Sigmoid colon (tissue), 7 donors: Measurements from ENCODE around the gene SLIT3. TPM values are rescaled to one million over a fixed set of nuclear protein-coding genes. Genes with fewer than 3 reads are reported as not detected.

Experiments
- DNase-seq: peaks from one replicate; pipeline ENCODE4 v3.0.0-alpha.2; 2019
- H3K27ac ChIP-seq, 4 donors: fragments of 200-600 bp; sonication (generic); one replicate each; pipeline ENCODE4 v1.5.1; 2016 to 2019; ENCODE audit warnings: mild to moderate bottlenecking in 1 of 4
- H3K27me3 ChIP-seq, 3 donors: fragments of 200-600 bp; sonication (generic); one replicate each; pipeline ENCODE4 v1.5.1; 2019; ENCODE audit warnings: mild to moderate bottlenecking in 1 of 3
- H3K36me3 ChIP-seq, 4 donors: fragments of 200-600 bp; sonication (generic); one replicate each; pipeline ENCODE4 v1.5.1; 2016 to 2019
- H3K4me1 ChIP-seq, 4 donors: fragments of 200-600 bp; sonication (generic); one replicate each; pipeline ENCODE4 v1.5.1; 2017 to 2019
- H3K4me3 ChIP-seq, 4 donors: fragments of 200-600 bp; sonication (generic); one replicate each; pipeline ENCODE4 v1.5.1; 2017 to 2019; ENCODE audit warnings: mild to moderate bottlenecking in 2 of 4, moderate library complexity in 1 of 4
- H3K9me3 ChIP-seq, 4 donors: fragments of 200-600 bp in 3 of 4; sonication (generic) in 3 of 4; one replicate each; pipeline versions ENCODE4 v1.5.1 to v1.6.1; 2013 to 2019
- EP300 ChIP-seq, 4 donors: sonication (generic); formaldehyde crosslinking; IDR thresholded peaks; one replicate each; pipeline ENCODE4 v1.6.1; 2017; ENCODE audit warnings: antibody characterized with exemption in 4 of 4
- POLR2A ChIP-seq, 2 donors: fragments of 450-650 bp; IDR thresholded peaks; one replicate each; pipeline ENCODE4 v1.6.1; 2016; ENCODE audit warnings: antibody characterized with exemption in 2 of 2, mild to moderate bottlenecking in 2 of 2, moderate library complexity in 2 of 2
- POLR2AphosphoS5 ChIP-seq, 4 donors: sonication (generic); formaldehyde crosslinking; IDR thresholded peaks; one replicate each; pipeline ENCODE4 v1.6.1; 2017; ENCODE audit warnings: antibody characterized with exemption in 4 of 4
- WGBS, 2 donors: extraction: QIAGEN DNeasy Blood & Tissue Kit; methylation state at CpG; one replicate each; pipeline ENCODE4 v1.1.7; 2013; 5-methylcytosine and 5-hydroxymethylcytosine counted together
- intact Hi-C: fragments of 100-400 bp; cut with DNase I; formaldehyde crosslinking; loops from one replicate; pipeline ENCODE4 v1.15.1; 2023
- polyA plus RNA-seq, 3 donors: library from polyadenylated mRNA; stranded (reverse); fragments of 200-250 nt; gene quantifications; one replicate each; pipeline ENCODE4 v1.2.3, GENCODE V29; 2013
- total RNA-seq, 4 donors: library from RNA; depleted of rRNA; stranded (reverse); fragments of >200 nt; gene quantifications; one replicate each; pipeline ENCODE4 v1.1.0, GENCODE V29; 2016
- TF ChIP-seq, protein P1 (sequence below), 4 experiments: fragments of 450-650 bp in 3 of 4; fragments of 200-600 bp in 1 of 4; IDR thresholded peaks; one replicate each; pipeline ENCODE4 v1.5.1; 2016 to 2019; ENCODE audit warnings: antibody characterized with exemption in 4 of 4, mild to moderate bottlenecking in 3 of 4, moderate library complexity in 2 of 4
- donor health status: healthy with polysubstance abuse.
- donor health status: Bipolar disorder and iron deficiency.
- donor health status: healthy.

SLIT3 gene
- total and polyA plus RNA-seq, 7 donors, result 0.23 to 46.3 (median 30.0) TPM

DNA sequence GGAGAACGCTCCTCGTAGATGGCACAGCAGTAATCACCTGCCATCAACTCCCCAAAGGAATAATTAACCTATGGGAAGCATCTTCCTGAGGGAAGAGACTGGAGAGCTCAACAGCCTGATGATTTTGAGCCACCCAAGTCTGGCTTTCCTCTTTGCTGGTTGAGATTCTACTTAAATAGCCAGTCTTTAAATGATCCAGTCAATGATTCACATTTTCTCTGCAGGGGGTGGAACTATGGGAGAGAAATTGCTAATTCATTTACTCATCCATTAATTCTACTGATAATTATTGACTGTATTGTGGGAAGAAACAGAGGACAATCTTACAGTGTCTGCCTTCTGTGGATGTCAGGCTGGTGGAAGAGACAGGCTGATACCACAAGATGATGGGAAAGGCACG lies 366.8 kb downstream of the SLIT3 start:
- H3K4me1 ChIP-seq, result no peaks in the 10 kb centered on the region
- DNase-seq, result no peak
- no peaks in the 10 kb centered on the region for H3K9me3 ChIP-seq
- H3K27me3 ChIP-seq, result no peaks in the 10 kb centered on the region
- H3K27ac ChIP-seq, result no peak overlapping the region
- 71 to 89% methylated on average over 3 of the region's 3 CpGs for WGBS, 2 donors
- H3K36me3 ChIP-seq, result no peaks in the 10 kb centered on the region
- intact Hi-C loops, result no loop called here
- TF ChIP-seq, protein P1, sequence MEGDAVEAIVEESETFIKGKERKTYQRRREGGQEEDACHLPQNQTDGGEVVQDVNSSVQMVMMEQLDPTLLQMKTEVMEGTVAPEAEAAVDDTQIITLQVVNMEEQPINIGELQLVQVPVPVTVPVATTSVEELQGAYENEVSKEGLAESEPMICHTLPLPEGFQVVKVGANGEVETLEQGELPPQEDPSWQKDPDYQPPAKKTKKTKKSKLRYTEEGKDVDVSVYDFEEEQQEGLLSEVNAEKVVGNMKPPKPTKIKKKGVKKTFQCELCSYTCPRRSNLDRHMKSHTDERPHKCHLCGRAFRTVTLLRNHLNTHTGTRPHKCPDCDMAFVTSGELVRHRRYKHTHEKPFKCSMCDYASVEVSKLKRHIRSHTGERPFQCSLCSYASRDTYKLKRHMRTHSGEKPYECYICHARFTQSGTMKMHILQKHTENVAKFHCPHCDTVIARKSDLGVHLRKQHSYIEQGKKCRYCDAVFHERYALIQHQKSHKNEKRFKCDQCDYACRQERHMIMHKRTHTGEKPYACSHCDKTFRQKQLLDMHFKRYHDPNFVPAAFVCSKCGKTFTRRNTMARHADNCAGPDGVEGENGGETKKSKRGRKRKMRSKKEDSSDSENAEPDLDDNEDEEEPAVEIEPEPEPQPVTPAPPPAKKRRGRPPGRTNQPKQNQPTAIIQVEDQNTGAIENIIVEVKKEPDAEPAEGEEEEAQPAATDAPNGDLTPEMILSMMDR (IDR thresholded peaks at IDR 0.05), result no peak
- TF ChIP-seq POLR2A (IDR thresholded peaks at IDR 0.05) (no peak), EP300 (IDR thresholded peaks at IDR 0.05) (no peak), POLR2AphosphoS5 (IDR thresholded peaks at IDR 0.05) (no peak)
- no peak overlapping the region for H3K4me3 ChIP-seq

DNA sequence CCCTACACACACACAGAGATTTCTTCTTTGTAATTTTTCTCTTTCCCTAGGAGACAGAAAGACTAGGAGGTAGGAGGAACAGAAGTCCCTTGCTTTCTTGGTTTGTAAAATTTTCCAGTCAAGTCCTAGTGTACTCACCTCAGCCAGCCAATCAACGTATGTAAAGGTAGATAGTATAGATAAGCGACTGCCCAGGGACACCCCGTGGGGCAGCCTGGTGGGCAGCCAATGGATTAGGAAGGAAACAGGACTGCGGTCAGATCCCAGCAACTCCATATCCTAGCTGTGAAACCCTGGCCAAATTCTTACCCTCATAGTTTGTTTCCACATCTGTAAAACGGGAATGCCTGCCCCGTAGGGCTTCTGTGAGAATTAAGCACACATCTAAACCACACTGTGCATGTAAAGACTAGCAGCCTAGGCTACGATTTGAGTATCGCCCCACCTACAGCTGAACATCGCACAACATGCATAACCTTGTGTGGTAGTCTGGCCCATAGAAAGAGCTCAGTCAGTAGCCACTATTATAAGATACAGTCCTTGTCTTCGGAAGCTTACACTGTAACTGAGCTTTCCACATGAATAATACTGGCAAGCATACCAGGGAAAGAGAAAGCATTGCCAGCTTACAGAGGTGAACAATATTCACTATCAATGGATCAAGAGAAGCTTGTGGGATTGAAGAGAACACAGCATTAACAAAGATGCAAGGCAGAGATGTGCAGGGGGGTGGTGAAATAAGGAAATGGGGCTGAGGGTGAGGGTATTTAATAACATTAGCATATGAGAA lies 368.3 kb downstream of the SLIT3 start:
- intact Hi-C loops, result no loop called here
- 84 to 91% methylated on average over 10 of the region's 10 CpGs for WGBS, 2 donors
- H3K27ac ChIP-seq, result no peak overlapping the region

DNA sequence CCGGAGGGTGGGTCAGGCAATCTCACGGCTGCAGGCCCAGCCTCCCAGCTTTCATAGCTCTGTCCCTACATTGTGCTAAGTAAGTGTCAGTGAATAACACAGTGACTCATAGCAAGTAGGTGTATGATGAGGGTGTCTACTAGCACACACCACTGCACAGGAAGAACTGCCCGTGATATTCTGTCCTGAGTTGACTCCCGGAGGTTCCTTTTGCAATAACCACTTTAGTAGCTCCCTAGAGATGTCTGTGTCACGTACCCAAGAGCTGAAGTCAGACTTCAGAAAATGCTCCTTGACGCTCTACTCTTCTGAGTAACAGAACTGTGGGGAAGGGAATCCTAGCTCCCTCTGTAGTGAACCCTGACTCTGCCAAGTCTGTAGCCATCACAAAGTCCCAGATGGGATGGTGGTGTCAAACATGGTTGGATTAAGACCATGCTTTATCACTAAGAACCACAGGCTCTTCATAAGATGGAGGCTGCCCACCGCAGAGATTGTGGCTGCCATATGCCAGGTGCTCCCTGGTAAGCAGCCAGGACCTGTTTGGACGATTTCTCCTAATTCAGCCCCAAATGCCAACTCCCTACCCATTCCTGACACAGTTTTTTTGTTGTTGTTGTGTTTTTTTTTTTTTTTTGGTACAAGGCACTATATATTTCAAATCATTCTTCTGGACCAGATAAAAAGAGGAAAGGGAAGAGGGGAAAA lies 369.1 kb downstream of the SLIT3 start:
- Histone ChIP-seq H3K27me3 (no peaks in the 10 kb centered on the region), H3K4me3 (no peak overlapping the region), H3K9me3 (no peaks in the 10 kb centered on the region), H3K27ac (no peak overlapping the region), H3K36me3 (no peaks in the 10 kb centered on the region), H3K4me1 (peaks cover 0 to 12% (median 0%) of the 10 kb centered on the region in 4 donors)
- 73 to 76% methylated on average over 8 of the region's 8 CpGs for WGBS, 2 donors
- TF ChIP-seq, protein P1 (IDR thresholded peaks at IDR 0.05), result no peak
- TF ChIP-seq EP300 (IDR thresholded peaks at IDR 0.05), result no peak
- no peak for TF ChIP-seq POLR2A (IDR thresholded peaks at IDR 0.05)
- TF ChIP-seq POLR2AphosphoS5 (IDR thresholded peaks at IDR 0.05), result no peak
- intact Hi-C loops, result no loop called here
- no peak for DNase-seq

More for the DNA sequence above, 368.3 kb downstream of the SLIT3 start:
- no peaks in the 10 kb centered on the region for H3K27me3 ChIP-seq
- no peaks in the 10 kb centered on the region for H3K36me3 ChIP-seq
- no peak for DNase-seq
- TF ChIP-seq POLR2A (IDR thresholded peaks at IDR 0.05) (no peak), EP300 (IDR thresholded peaks at IDR 0.05) (no peak), POLR2AphosphoS5 (IDR thresholded peaks at IDR 0.05) (no peak)
- TF ChIP-seq, protein P1 (IDR thresholded peaks at IDR 0.05), result no peak
- H3K4me3 ChIP-seq, result no peak overlapping the region
- peaks cover 0 to 10% (median 0%) of the 10 kb centered on the region in 4 donors for H3K4me1 ChIP-seq
- H3K9me3 ChIP-seq, result no peaks in the 10 kb centered on the region

DNA sequence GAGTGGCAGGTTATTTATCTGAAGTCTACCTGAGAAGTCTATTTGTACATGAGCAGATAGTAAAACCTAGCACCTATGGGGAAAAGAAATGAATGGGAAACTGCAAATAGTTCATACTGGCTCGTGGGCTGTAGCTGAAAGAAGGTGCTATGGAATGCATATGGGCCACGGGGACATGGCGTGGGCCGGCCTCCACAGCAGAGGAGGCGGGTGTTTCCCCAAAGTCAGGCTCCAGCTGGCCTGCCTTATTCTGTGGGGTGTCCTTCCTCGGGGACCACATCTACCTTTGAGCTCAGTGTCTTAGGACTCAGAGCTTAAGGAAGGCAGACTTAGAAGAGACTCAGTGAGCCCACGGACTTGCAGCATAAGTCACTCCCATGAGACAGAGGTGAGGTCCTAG lies 371.3 kb downstream of the SLIT3 start:
- Histone ChIP-seq H3K36me3 (no peaks in the 10 kb centered on the region), H3K4me3 (no peak overlapping the region), H3K4me1 (peaks cover 0 to 12% (median 0%) of the 10 kb centered on the region in 4 donors), H3K9me3 (no peaks in the 10 kb centered on the region), H3K27me3 (no peaks in the 10 kb centered on the region), H3K27ac (no peak overlapping the region)
- 70 to 79% methylated on average over 7 of the region's 7 CpGs for WGBS, 2 donors
- no peak for DNase-seq
- no peak for TF ChIP-seq POLR2AphosphoS5 (IDR thresholded peaks at IDR 0.05)
- no peak for TF ChIP-seq POLR2A (IDR thresholded peaks at IDR 0.05)
- no peak for TF ChIP-seq EP300 (IDR thresholded peaks at IDR 0.05)
- TF ChIP-seq, protein P1 (IDR thresholded peaks at IDR 0.05), result no peak
- intact Hi-C loops, result no loop called here
